ENCODE data around the gene AQP10.
"Not testable (repeated sequence)": the region's sequence is repeated elsewhere in the genome, so short reads cannot be mapped to it uniquely, and the experiment has no call there.

The AQP10 gene

GRCh38 chr1:154346276-154346917 lies 25.5 kb downstream of the AQP10 start:
- no peak for DNase-seq

- no peak for DNase-seq
Measured at GRCh38 chr1:154347961-154348360, 27.1 kb downstream of the AQP10 start.

GRCh38 chr1:154348429-154349076 lies 27.7 kb downstream of the AQP10 start:
- DNase-seq: peak; percentile 15

- DNase-seq: peak; percentile 26
Measured at GRCh38 chr1:154349121-154349520, 28.2 kb downstream of the AQP10 start.

GRCh38 chr1:154350383-154350782 lies 29.5 kb downstream of the AQP10 start:
- DNase-seq: no peak

GRCh38 chr1:154351363-154352068 lies 30.6 kb downstream of the AQP10 start:
- peak; percentile 56 for DNase-seq

- no peak for DNase-seq
Measured at GRCh38 chr1:154352245-154352580, 31.3 kb downstream of the AQP10 start.

- peak; percentile 88 for DNase-seq
Measured at GRCh38 chr1:154352581-154353459, 31.9 kb downstream of the AQP10 start.

- DNase-seq: peak; percentile 28
Measured at GRCh38 chr1:154353460-154353904, 32.6 kb downstream of the AQP10 start.

GRCh38 chr1:154353966-154354365 lies 33.1 kb downstream of the AQP10 start:
- DNase-seq: no peak

- DNase-seq: no peak
Measured at GRCh38 chr1:154358519-154358918, 37.6 kb downstream of the AQP10 start.

GRCh38 chr1:154360288-154360687 lies 39.4 kb downstream of the AQP10 start:
- no peak for DNase-seq

GRCh38 chr1:154360881-154361280 lies 40.0 kb downstream of the AQP10 start:
- not testable (repeated sequence) for DNase-seq

- DNase-seq: no peak
Measured at GRCh38 chr1:154361357-154361756, 40.5 kb downstream of the AQP10 start.

- no peak for DNase-seq
Measured at GRCh38 chr1:154371436-154371835, 50.5 kb downstream of the AQP10 start.

- DNase-seq: not testable (repeated sequence)
Measured at GRCh38 chr1:154373777-154374357, 53.0 kb downstream of the AQP10 start.
